Lower leg skin (tissue), 3 donors: Measurements from ENCODE around the gene MFF.

Experiments used
- CTCF ChIP-seq, 3 donors: fragments of 450-650 bp; IDR thresholded peaks; one replicate each; pipeline ENCODE4 v1.5.1; 2016; ENCODE audit warnings: antibody characterized with exemption in 3 of 3, mild to moderate bottlenecking in 3 of 3, moderate library complexity in 2 of 3
- POLR2A ChIP-seq, 2 donors: fragments of 450-650 bp; IDR thresholded peaks; one replicate each; pipeline ENCODE4 v1.6.1; 2016 to 2017; ENCODE audit warnings: antibody characterized with exemption in 2 of 2, mild to moderate bottlenecking in 1 of 2, moderate library complexity in 1 of 2

GRCh38 chr2:227390468-227391256, 65.6 kb downstream of the MFF start:
- TF ChIP-seq CTCF (IDR thresholded peaks at IDR 0.05) (no peak), POLR2A (IDR thresholded peaks at IDR 0.05) (no peak)
